ENCODE measurements around the gene MANBA.
A peak's percentile ranks its signal among the peaks of the same experiment; 100 is the strongest.

Gene MANBA

DNA sequence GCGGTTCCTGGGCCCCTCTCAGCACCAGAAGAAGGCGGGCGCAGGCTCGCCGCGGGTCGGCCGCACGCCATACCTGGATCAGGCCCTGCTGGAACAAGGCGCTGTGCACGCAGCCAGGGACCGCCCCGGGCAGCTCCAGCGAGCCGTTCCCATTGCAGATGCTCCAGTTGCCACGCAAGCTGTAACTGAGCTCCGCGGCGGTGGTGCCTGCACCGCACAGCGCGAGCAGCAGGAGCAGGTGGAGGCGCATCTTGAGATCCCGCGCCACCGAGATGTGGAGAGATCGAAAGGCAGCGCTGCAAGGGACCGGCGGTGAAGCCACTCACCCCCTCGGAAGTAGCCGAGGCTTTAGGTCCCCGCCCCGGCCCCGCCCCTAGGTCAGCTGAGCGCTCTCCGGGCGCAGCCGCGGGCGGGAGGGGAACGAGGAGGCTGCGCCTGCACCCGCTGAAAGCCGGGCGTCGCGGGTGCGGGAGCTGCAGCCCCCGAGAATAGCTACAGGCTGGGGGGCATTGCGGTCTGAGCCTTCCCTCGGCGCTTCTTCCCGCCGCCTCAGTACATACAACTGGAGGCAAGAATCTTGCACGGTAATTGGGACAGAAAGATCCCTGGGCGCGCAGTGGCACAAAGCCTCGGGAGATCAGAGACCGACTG is at the start of gene MANBA:
Gene MANBA, minus strand, starts transcription at position 324 of the 651 bp plus-strand sequence. Its CDS starts 74 bp downstream, at position 250.
- peak; percentile 50 for DNase-seq

DNA sequence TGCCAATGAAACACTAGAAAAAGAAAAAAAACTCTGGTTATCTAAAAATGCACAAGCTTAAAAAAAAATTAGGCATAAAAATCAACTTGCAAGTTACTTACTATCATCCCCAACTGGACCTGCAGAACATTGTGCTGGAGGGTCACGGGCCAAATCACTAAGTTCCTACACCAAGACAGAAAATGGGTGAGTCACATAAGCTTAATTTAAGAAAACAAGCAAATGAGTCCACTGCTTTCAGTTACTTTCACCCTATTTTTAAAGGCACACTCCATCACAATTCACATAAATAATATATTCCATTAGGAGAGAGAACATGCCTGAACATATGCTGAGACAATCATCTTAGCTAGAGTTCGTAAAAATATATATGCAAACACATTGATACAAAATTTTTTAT is 48.9 kb upstream of the MANBA start:
- DNase-seq, result no peak

DNA sequence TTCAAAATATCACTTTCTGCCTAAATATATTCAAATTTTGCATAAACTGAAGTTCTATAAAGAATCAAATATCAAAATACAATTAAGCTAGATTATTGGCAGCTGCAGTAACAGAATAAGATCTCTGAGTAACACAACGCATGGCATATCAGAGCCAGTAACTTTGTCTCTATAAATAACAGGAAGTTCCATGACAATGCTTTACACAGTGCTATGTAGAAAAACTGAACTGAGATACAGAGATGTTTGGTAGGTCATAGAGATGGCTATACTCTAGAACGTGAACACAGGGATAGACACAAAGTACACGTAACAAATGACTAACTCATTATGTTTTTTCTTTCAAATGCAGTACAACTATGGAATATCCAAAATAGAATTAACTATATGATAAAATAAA is 48.4 kb upstream of the MANBA start:
- DNase-seq, result no peak

DNA sequence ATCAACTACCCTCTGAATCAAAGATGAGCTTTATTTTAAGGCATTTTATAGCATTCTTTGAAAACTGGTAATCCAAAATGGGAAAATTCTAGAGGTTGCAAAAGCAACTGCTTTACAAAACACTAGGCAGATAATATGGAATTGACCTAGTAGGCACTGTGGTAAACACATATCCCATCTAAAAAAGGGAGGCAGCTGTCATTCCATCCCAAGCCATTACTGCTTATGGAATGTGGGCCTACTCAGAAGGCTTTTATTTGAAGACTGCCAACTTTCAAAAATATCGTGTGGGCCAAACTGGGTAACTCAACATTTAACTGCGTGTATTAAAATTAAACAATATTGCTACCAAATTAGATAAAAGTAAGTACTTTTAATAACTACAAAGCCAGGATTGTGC is 47.2 kb upstream of the MANBA start:
- no peak for DNase-seq

DNA sequence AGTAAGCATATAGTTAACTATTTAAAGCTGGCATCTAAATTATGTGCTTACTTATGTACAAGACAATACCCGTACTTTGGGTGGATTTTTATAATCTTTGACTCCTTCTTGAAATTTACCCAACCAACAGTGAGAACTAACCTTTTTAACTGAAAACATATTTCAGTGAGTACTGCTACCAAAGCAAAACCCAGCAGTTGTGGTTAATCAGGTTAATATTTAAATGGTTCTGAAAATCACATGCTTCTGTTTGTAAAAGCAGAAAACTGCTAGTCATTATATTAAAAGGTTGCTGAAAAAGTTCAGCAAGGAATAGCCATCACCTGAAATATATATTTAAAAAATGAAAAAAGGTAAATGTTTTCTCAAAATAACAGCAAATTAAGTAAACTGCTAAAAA is 46.6 kb upstream of the MANBA start:
- DNase-seq, result no peak

DNA sequence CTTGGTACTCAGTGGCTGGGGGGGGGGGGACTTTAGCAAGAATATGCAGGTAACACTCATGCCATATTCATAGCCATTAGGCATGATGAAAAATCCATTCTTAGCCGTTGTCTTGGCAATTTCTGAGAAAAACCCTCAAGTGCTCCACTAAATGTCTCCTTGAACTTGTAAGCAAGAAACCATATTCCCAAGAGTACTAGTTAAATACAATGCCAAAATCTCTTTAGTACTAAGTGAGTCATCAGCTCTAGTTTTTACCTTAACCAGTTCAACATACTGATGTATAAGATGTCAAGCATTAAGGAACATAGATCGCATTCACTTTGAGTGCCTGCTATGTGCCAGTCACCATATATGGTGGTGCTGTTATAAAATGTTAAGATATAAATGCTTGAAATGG is 39.0 kb upstream of the MANBA start:
- DNase-seq, result no peak

DNA sequence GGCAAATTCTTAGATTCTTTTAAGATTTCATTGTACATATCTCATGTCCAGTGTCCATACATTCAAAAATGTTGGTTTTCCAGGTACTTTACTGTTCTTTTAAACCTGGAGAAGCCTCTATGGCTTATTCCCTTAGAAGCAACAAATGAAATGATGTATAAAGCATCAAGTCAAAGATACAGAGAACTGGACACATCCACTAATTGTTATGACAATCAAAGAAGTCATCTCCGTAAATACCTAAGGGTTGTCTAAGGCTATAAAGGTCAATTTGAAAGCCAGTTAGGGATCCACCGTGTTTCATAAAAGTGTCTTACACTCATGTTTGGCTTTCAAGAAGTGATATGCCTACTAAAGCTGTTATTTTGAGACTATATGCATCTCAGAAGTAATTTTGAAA is 34.2 kb upstream of the MANBA start:
- no peak for DNase-seq

DNA sequence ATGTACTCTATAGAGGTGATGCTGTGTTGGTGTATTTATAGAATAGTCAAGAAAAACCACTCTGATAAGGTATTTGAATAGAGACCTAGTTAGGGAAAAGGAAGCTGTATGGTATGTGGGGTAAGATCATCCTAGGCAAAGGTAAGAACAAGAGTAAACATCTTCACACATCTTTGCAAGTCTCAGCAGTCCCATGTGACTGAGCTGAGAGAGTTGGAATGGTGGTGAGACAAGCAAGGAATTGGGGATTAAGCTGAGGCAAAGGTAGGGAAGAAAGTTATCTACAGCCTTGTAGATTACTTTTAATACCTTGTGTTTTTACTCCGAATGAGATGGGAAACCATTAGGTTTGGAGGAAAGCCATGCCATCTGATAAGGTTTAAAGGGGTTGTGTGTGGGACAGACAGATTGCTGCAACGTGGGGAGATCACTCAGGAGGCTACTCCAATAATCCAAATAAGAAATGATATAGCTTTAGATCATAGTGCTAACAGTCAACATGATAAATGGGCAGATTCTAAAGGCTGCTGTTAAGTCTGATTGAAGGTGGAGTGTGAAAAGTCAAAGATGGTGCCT is 31.7 kb upstream of the MANBA start:
- no peak for DNase-seq

DNA sequence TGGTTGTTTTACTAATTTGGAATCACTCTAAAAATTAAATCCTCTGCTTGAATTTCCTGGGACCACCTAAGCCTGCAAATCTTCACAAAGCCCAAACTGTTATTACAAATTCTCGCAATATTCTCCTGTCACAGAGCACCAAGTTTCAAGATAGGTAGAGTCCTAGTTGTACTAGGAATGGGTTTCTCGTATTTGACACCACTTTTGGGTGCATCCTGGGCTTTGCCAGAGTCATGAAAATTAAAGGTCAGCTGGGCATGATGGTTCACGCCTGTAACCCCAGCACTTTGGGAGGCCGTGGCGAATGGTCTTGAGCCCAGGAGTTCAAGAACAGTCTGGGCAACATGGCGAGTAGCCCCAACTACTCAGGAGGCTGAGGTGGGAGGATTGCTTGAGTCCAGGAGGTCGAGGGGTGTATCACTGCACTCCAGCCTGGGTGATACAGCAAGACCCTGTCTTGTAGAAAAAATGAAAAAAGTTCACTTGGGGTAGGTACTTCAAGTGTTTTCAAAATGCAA is 30.6 kb upstream of the MANBA start:
- DNase-seq, result no peak

DNA sequence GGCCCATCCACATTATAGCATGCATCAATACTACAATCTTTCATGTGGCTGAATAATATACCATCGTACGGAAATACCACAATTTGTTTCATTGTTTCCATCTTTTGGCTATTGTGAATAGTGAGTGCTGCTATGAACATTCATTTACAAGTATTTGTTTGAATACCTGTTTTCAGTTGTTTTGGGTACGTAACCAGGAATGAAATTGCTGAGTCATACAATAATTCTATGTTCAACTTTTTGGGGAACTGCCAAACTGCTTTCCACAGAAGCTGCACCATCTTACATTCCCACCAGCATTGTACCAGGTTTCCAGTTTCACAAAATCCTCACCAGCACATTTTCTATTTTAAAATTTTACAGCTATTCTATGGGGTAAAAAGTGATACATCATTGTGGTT is 28.5 kb upstream of the MANBA start:
- DNase-seq, result no peak

DNA sequence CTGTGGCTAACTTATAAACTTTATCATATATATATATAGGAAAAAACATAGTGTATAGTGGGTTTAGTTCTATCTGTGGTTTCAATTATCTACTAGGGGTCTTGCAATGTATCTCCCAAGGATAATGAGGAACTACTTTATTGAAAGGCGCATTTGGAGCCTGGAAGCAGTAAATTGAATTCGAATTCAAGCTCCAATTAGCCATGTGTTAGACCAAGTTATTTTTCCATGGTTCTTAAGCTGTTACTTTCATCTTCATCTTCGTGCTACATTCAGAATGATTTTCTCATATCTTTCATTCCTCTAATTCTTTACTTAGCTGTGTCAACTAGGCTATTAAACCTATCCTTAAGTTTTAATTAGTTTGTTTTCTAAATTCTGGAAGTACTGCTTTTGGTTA is 27.2 kb upstream of the MANBA start:
- DNase-seq, result no peak

DNA sequence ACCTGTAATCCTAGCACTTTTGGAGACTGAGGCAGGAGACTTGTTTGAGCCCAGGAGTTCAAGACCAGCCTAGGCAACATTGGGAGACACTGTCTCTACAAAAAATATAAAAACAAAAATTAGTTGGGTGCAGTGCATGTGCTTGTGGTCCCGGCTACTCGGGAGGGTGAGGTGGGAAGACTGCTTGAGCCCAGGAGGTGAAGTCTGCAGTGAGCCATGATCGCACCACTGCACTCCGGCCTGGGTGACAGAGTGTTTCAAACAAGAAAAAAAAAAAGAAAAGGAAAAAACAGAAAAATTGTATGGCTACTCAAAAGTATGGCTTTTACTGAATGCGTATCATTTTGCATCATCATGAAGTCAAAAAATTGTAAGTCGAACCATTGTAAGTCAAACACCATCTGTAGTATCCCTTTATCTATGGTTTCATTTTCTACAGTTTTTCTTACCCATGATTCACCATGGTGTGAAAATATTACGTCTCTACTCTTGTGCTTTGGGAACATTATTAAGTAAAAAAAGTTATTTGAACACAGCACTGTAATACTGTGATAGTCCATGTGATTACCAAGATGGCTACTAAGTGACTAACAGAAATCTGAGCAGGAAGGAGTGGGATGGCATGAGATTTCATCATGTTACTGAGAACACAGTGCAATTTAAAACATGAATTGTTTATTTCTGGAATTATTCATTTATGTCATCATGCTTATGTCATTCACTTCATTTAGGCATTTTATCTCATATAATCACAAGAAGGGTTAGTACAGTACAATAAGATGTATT is 26.5 kb upstream of the MANBA start:
- no peak for DNase-seq

DNA sequence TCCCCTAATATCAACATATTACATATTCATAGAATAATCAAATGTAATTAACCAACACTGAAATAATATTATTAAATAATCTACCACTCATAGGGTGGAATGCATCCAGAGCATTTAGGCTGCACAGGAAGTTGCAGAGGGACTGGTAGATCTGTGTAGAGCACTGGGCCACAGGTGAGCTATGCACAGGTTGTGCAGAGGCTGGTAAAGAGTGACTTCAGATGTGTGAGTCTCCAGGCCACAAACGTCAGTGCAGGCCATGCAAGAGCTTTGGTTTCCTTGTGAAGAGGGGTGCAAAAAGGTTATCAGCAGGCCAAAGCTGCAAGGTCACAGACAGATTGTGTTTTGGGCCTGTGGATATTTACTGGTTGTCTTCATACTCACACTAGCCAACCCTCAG is 25.5 kb upstream of the MANBA start:
- no peak for DNase-seq

DNA sequence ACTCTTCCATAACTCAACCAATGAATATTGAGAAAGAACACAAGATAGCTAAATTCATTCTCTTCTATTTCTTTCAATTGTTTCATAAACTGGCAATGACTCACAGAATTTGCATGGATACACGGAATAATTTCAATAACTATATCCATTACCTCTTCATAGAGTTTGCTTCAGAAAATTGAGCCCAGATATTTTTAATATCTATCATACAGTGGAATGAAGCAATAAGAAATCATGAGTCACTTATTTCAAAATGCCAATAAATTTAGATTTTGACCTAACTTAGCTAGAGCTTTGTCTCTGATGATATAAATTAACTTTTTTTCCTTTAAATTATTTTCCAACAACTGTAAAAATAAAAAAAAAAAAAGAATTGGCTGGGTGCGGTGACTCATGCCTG is 22.2 kb upstream of the MANBA start:
- no peak for DNase-seq

DNA sequence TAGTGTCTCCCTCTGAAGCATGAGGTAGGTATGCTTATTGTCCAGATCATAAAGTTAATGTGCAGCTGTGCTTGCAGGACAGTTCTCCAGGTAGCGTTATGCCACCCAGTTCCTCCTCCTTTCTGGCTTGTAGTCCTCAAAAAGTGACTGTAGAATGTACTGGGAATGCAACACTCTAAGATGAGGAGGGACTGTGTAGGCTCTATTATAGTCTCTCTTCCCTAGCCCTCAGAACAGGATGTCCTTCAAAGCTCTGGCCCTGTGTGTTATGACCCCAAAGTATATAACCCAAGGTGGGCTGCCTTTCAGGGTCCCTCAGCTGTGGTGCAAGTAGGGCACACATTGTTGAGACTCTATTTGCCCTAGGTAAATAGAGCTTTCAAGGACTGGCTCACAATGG is 20.8 kb upstream of the MANBA start:
- DNase-seq, result no peak

DNA sequence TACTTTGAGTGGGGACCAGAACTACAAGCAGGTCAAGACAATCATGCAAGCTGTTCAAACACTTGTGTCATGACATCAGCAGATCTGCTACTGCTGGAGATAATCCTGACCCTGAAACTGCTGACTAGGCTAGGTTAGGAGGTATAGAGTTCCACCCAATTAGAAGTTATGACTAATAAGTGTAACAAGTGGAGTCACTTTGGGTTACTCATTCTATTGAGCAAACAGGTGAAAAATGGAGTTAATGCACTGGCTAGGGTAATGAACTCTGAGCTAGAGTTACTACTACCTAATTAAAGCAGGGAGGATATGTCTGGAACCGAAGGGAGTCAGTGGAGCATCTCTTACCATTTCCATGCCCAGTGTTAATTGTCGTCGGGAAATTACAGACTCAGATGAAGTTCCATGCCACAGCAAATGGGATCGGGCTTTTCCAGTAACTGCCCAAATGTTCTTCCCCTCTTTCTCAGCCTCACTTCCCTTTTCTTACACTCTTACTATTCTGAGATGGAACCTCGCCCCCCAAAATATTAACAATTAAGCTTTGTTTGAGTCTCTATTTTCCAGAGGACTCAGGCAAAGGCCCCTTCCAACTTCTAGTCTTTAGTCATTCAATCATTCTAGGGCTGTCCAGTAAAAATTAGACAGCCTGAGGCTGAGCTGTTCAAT is 19.8 kb upstream of the MANBA start:
- no peak for DNase-seq

DNA sequence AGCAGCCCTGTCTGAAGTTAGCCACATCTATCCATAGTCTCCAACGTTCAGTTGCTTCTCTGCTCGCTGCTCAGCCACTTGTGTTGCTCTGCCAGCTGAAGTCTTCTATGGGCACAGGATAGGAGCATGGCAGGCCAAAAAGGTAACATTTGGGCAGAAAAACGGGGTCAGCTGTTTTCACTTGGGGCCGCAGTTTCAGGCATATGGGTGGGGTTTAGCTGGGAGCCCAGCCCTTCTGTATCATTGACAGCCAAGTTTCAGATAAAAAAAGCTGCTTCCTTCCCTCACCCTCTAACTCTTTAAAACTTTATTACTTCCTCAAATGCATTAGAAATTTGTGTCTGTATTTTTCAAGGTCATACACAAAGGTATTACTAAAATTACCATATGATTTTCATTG is 18.4 kb upstream of the MANBA start:
- DNase-seq, result no peak

DNA sequence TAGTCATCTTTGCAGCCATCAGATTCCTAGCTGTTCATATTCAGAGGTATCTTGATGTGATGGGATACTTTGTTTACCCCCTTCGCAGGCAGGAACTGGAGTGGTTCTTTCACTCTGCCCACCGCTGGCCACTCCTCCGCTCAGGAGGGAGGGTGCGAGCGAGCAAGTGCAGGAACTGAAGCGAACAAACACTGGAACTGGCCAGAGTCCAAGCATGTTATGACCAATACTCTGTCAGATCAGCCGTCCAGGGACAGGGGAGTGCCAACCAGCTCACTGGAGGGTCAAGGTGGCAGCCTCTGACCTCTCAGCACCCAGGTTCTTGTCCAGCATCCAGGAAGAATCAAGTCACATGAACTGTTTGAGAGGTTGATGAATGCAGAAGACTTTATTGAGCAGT is 18.0 kb upstream of the MANBA start:
- DNase-seq, result no peak

DNA sequence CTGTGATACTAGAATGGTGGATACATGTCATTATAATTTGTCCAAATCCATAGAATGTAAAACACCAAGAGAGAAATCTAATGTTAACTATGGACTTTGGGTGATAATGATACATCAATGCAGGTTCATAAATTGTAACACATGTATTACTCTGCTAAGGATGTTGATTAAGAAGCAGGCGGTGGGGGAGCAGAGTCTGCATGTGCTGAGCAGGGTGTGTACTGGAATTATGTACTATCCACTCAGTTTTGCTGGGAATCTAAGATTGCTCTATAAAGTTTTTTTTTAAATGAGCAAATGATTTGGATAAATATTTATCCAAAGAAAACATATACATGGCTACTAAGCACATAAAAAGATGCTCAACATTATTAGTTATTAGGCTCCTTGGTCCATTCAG is 15.0 kb upstream of the MANBA start:
- DNase-seq, result no peak

DNA sequence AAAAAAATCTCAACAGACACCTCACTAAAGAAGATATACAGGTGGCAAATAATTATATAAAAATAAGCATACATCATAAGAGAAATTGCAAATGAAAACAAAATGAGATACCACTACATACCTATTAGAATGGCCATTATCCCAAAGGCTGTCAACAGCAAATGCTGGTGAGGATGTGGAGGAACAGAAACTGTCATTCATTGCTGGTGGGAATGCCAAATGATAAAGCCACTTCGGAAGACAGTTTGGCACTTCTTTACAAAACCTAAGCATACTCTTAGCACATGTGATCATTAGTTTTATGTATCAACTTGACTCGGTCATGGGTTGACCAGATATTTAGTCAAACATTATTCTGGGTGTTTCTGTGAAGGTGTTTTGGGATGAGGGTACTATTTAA is 13.5 kb upstream of the MANBA start:
- no peak for DNase-seq

DNA sequence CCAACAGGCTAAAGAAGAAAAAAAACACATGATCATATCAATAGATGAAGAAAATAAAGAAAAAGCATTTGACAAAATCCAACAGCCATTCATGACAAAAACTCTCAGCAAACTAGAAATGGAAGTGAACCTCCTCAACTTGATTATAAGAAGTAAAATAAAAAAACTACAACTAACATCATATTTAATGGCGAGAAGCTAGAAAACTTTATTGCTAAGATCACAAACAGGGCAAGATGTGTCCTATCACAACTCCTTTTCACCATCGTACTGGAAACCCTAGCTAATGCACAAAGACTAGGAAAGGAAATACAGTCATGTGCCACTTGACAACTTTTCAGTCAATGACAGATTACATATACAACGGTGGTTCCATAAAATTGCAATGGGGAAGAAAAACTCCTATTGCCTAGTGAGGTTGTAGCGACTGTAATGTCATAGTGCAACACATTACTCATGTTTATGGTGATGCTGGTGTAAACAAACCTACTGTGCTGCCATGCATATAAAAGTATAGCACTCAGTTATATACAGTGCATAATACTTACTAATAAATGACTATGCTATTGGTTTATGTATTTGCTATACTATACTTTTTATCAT is 12.1 kb upstream of the MANBA start:
- DNase-seq, result no peak

DNA sequence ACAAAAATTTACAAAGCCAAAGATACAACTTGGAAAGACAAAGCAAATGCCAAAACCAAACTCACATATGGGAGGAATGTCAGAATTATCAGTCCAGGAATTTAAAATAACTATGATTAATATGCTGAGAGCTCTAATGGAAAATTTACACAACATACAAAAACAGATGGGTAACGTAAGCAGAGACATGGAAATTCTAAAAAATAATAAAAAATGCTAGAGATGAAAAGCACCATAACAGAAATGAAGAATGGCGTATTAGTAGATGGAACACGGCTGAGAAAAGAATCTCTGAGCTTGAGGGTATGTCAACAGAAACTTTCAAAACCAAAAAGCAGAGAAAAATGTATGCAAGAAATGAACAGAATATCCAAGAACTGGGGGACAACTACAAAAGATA is 4.1 kb upstream of the MANBA start:
- DNase-seq, result no peak

DNA sequence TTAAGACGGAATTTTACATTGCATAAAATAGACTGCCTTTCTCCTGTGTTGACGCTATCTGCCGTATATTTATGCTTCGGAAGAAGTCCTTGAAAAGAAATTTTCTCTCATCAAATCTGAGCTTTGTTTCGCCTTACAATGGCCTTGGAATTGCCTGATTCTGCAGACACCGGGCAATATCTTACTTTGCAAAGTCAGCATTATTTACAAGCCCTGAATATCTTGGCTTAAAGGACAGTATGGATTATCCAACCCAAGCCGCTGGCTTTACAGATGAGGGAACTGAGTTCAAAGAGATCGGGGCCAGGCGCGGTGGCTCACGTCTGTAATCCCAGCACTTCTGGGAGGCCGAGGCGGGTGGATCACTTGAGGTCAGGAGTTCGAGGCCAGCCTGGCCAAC is 1.1 kb upstream of the MANBA start:
- no peak for DNase-seq

Measured in NCI-H1105 (cell line).